Kidney (tissue), 14 donors: ENCODE results near the gene KNDC1. TPM values are rescaled to one million over a fixed set of nuclear protein-coding genes. Genes with fewer than 3 reads are reported as not detected.

ENCODE experiments used
- DNase-seq, 5 donors: peaks; one replicate each; pipeline ENCODE4 v3.0.0-alpha.2; 2013 to 2020
- FAIRE-seq: peaks from 2 replicates; lab custom pipeline; 2012; peaks lifted over from hg19 to GRCh38; lab: Jason Lieb, UNC
- H3K27ac ChIP-seq, 2 donors: one replicate each; pipeline ENCODE4 v1.7.0; 2013; ENCODE audit warnings: low read depth in 2 of 2, low read length in 2 of 2, inconsistent platforms in 1 of 2
- H3K27me3 ChIP-seq: one replicate; pipeline ENCODE4 v1.7.1; 2013; ENCODE audit warnings: low read length, inconsistent platforms; ENCODE audit not compliant: control insufficient read depth, insufficient read depth
- H3K36me3 ChIP-seq, 3 donors: one replicate each; pipeline versions ENCODE4 v1.7.0 to v1.7.1; 2013; ENCODE audit warnings: low read length in 3 of 3, control low read depth in 1 of 3, inconsistent platforms in 1 of 3; ENCODE audit not compliant: insufficient read depth in 3 of 3, control insufficient read depth in 2 of 3
- H3K4me1 ChIP-seq, 3 donors: one replicate each; pipeline versions ENCODE4 v1.7.0 to v1.7.1; 2013; ENCODE audit warnings: low read length in 3 of 3, inconsistent platforms in 1 of 3, low read depth in 1 of 3; ENCODE audit not compliant: control insufficient read depth in 2 of 3, insufficient read depth in 2 of 3
- H3K4me3 ChIP-seq, 3 donors: one replicate each; pipeline versions ENCODE4 v1.7.0 to v1.8.1; 2013; ENCODE audit warnings: low read length in 3 of 3, control low read depth in 1 of 3, inconsistent platforms in 1 of 3
- H3K9ac ChIP-seq, 3 donors: one replicate each; pipeline versions ENCODE4 v1.7.0 to v1.7.1; 2013; ENCODE audit warnings: low read length in 3 of 3, control low read depth in 1 of 3, inconsistent platforms in 1 of 3
- H3K9me3 ChIP-seq, 3 donors: one replicate each; pipeline versions ENCODE4 v1.7.0 to v1.7.1; 2013; ENCODE audit warnings: low read length in 3 of 3, control low read depth in 1 of 3, inconsistent platforms in 1 of 3; ENCODE audit not compliant: control insufficient read depth in 2 of 3, insufficient read depth in 1 of 3
- CTCF ChIP-seq: IDR thresholded peaks from 3 replicates; pipeline ENCODE4 v1.5.1; 2012; ENCODE audit warnings: mild to moderate bottlenecking, moderate library complexity, borderline replicate concordance; ENCODE audit not compliant: insufficient read depth; ENCODE audit errors: extremely low read depth
- intact Hi-C: fragments of 100-400 bp; cut with DNase I; formaldehyde crosslinking; loops from one replicate; pipeline ENCODE4 v1.11.1; 2022
- polyA plus RNA-seq: library from polyadenylated mRNA; stranded (reverse); fragments of 350-450 nt; fragmentation: Illumina TruSeq; extraction: RNeasy Lipid Tissue Mini Kit (QIAGEN cat#74804); gene quantifications from one replicate; pipeline ENCODE4 v1.2.3, GENCODE V29; 2014; ENCODE audit warnings: low read depth, low replicate concordance; ENCODE audit not compliant: insufficient read depth
- total RNA-seq: library from RNA; stranded (reverse); fragmentation: NEBNext Ultra II Directional; extraction: Animal tissue kit (Norgen Biotek cat#: 25700); gene quantifications from one replicate; pipeline ENCODE4 v1.2.1, GENCODE V29; 2021
- donor health status: control.
- donor health status: control.
- donor health status: control.
- donor health status: control.
- donor health status: control.
- donor health status: DM: yes; HTN: yes; CAD: no.
- donor health status: Normal renal cell carcinoma (clear cell type).

The KNDC1 gene
- total and polyA plus RNA-seq, 2 donors from 2014 or later: 0.43 to 8.7 TPM

- no peak for TF ChIP-seq CTCF
- H3K4me3 ChIP-seq: no peak overlapping the region
- intact Hi-C loops: no loop called here
- peaks cover 6% of the 10 kb centered on the region for H3K27me3 ChIP-seq
- H3K9me3 ChIP-seq: no peaks in the 10 kb centered on the region
- no peak overlapping the region for H3K27ac ChIP-seq
- peaks cover 0 to 2% (median 0%) of the 10 kb centered on the region in 3 donors for H3K36me3 ChIP-seq
- H3K4me1 ChIP-seq: peaks cover 0 to 4% (median 0%) of the 10 kb centered on the region in 3 donors
- DNase-seq (no peak), FAIRE-seq (no peak)
- H3K9ac ChIP-seq: no peak overlapping the region
Measured at GRCh38 chr10:133239990-133240389, 80.0 kb downstream of the KNDC1 start.

GRCh38 chr10:133241501-133242205 is 81.6 kb downstream of the KNDC1 start:
- Histone ChIP-seq H3K27me3 (peaks cover 6% of the 10 kb centered on the region), H3K9ac (no peak overlapping the region), H3K36me3 (peaks cover 0 to 2% (median 0%) of the 10 kb centered on the region in 3 donors), H3K4me1 (peaks cover 0 to 4% (median 0%) of the 10 kb centered on the region in 3 donors), H3K4me3 (no peak overlapping the region), H3K27ac (no peak overlapping the region), H3K9me3 (no peaks in the 10 kb centered on the region)
- TF ChIP-seq CTCF: no peak
- FAIRE-seq: no peak
- intact Hi-C loops: no loop called here
- peak in 2 of 5 donors; percentile 31 to 46 for DNase-seq

GRCh38 chr10:133242611-133243356 is 82.8 kb downstream of the KNDC1 start:
- FAIRE-seq (no peak), DNase-seq (peak in 1 of 5 donors; percentile 47)
- Histone ChIP-seq H3K4me1 (peaks cover 0 to 4% (median 0%) of the 10 kb centered on the region in 3 donors), H3K27me3 (peaks cover 6% of the 10 kb centered on the region), H3K27ac (no peak overlapping the region), H3K9ac (no peak overlapping the region), H3K9me3 (no peaks in the 10 kb centered on the region), H3K36me3 (peaks cover 0 to 2% (median 0%) of the 10 kb centered on the region in 3 donors), H3K4me3 (no peak overlapping the region)
- TF ChIP-seq CTCF: no peak
- intact Hi-C loops: no loop called here
